GM12878 (cell line): ENCODE data around the gene CYS1.

Experiments
- EZH2 ChIP-seq: IDR thresholded peaks from 2 replicates; pipeline ENCODE4 v1.6.1; 2012; ENCODE audit warnings: low read depth, mild to moderate bottlenecking, control low read depth, inconsistent platforms, low read length, borderline replicate concordance; ENCODE audit not compliant: control insufficient read depth
- ZZZ3 ChIP-seq: IDR thresholded peaks from 2 replicates; pipeline ENCODE4 v1.6.1; 2011; ENCODE audit warnings: low read depth; ENCODE audit not compliant: control insufficient read depth, insufficient read length
- TF ChIP-seq, protein P1 (sequence below), 3 experiments: IDR thresholded peaks in 2 of 3; conservative IDR thresholded peaks in 1 of 3; 2 replicates each; pipeline ENCODE4 v1.5.1; 2011; ENCODE audit warnings: low read depth in 3 of 3, low read length in 3 of 3, mild to moderate bottlenecking in 3 of 3, control low read depth in 2 of 3, moderate library complexity in 2 of 3, inconsistent platforms in 1 of 3, mixed read lengths in 1 of 3; ENCODE audit not compliant: control insufficient read depth in 2 of 3, insufficient read depth in 1 of 3; ENCODE audit errors: extremely low read depth in 1 of 3

DNA sequence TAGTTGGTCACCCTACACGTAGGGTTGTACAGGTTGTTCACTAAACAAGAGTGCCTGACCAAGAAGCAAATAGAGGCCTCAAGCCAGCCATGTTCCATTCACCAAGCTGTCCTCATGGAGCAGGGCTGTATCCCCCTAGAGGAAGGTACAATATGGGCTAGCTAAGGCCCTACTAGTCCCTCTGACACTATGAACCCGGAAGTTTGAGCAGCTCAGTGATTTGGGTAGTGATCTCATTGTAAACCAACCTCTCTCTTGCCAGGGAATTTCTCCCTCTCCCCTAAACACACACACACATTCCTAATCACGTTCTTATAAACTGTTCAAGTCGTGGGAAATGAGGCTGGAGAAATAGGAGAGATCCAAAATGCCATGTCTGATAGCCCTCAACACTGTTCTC lies 6.7 kb upstream of the CYS1 start:
- TF ChIP-seq ZZZ3 (no peak), EZH2 (no peak)
- TF ChIP-seq, protein P1, sequence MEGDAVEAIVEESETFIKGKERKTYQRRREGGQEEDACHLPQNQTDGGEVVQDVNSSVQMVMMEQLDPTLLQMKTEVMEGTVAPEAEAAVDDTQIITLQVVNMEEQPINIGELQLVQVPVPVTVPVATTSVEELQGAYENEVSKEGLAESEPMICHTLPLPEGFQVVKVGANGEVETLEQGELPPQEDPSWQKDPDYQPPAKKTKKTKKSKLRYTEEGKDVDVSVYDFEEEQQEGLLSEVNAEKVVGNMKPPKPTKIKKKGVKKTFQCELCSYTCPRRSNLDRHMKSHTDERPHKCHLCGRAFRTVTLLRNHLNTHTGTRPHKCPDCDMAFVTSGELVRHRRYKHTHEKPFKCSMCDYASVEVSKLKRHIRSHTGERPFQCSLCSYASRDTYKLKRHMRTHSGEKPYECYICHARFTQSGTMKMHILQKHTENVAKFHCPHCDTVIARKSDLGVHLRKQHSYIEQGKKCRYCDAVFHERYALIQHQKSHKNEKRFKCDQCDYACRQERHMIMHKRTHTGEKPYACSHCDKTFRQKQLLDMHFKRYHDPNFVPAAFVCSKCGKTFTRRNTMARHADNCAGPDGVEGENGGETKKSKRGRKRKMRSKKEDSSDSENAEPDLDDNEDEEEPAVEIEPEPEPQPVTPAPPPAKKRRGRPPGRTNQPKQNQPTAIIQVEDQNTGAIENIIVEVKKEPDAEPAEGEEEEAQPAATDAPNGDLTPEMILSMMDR (IDR thresholded peaks at IDR 0.05 in 2 of 3, conservative IDR thresholded peaks at IDR 0.05 in 1 of 3; ENCODE audit: control insufficient read depth in 2 of 3, extremely low read depth in 1 of 3, insufficient read depth in 1 of 3, low read depth in 3 of 3, low read length in 3 of 3) = no peak
